Activated gamma-delta T cell treated with anti-CD3 and anti-CD28 coated beads, Interleukin-2, amount 50 U/mL, for 16 hours (primary cell): ENCODE results near the gene SLCO2B1.

ENCODE experiments used
- DNase-seq: peaks from one replicate; pipeline ENCODE4 v3.0.0-alpha.2; 2020; ENCODE audit warnings: low read depth

SLCO2B1 gene

DNA sequence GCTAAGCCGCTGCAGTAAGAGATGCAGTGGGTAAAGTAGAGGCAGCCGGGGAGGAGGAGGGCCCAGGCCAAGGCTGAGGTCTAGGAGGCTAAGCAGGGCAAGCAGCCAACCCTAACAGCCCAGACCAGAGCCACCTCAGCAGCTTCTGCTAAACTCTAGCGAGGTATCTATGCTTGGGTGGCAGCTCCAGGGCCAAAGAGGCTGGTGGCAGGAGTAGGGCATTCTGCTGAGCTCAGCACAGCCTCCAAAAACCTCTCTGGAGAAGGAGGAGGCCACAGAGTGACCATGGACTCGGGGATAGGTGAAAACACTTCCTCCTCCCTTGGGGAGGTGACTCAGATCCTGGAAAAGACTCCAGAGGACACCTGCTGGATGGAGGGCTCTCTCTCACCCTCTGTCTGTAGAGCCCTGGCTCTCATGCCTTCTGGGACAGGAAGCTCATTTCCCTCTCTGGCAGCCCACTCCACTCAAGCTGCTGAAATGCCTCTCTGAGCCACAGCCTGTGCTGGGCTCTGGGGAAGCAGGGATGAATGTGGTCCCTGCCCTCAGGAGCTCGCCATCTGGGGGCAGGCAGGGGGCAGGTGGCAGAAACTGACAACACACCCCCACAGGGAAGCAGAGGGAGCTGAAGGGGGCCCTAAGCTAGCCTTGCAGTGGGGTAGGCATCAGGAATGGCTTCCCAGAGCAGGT is 73.2 kb downstream of the SLCO2B1 start:
- DNase-seq = no peak

DNA sequence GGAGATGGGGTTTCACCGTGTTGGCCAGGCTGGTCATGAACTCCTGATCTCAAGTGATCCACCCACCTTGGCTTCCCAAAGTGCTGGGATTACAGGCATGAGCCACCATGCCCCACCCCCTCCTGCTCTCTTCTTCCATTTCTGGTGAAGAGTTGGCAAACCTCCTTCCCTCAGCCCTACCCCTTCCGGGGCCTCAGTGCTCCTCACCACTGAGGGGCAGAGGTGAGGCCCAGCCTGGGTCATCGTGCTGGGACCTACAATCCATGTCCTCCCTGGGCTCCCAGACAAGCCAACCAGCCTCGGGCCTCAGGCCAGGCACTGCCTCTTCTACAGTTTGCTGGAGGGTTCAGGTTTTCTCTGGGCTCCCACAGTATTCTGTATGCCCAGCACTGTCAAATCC is 74.9 kb downstream of the SLCO2B1 start:
- no peak for DNase-seq

DNA sequence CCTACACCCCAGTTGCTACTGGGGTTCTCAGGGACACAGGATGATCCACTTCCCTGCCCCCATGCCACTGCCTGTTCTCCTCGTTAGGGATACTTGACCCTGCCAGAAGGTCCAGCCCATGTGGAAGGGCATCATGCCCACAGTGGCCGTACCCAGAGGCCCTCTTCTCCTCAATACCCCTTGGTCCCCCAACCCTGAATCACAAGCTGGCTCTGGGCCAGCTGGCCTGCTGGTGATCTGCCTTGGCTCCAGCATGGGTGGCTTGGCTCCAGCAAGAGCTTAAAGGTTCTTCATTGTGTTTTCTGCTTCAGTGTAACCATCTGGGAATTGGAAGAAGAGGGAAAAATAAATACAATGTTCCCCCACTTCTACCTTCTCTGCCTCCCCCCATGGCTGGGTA is 78.6 kb downstream of the SLCO2B1 start:
- DNase-seq = no peak

DNA sequence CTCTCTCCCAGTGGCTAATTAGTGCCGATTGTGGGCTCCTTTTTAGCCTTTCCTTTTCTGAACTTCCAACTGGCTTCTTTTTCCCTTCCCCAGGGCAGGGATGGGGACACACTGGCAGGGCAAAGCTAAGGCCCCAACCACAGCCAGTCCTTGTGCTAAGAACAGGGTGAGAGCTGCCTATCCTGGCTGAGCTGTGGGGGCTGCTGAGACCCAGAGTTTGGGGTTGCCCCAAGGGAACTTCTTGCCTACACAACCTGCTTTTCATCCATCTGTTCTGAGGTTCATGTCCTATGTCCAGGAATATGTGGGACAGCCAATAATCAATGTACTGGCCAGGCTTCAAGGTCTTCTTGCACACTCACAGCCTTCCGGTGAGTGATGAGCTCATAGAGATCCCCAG is 79.7 kb downstream of the SLCO2B1 start:
- DNase-seq = no peak

DNA sequence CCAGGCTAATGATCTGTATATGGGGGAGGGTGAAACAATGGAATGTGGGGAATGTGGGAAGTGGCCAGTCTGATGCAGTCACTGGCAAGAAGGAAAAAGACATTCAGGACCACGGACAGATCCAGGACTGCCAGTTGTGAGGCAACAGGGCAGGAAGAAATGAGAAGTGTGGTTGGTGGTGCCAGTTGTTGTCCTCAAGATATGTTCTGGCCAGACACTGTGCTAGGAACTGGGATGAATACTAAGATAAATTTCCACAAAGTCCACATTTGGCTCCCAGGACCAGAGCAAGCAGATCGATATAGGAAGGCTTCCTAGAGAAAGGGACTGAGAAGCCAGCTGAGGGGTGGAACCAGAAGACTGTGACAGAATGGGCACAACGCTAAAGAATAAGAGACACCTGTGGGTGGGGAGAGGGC is 82.9 kb downstream of the SLCO2B1 start:
- no peak for DNase-seq

DNA sequence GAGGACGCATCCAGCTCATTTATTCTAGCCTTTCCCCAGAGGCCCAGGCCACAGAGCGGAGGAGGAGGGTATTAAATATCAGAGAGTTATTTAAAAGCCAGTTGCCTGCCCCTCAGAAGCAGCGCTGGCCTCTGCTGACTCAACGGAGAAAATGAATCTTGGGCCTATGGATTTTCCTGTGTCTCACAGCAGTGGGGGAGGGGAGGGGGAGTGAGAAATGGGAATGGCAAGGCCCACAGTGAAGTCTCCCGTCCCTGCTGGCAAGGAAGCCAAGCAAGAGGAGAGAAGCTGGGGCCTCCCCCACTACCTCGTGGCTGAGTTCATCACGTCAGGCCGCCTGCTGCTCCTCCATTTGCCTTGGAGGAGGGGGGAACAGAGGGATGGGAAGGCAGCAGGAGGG is 85.2 kb downstream of the SLCO2B1 start:
- DNase-seq = no peak

DNA sequence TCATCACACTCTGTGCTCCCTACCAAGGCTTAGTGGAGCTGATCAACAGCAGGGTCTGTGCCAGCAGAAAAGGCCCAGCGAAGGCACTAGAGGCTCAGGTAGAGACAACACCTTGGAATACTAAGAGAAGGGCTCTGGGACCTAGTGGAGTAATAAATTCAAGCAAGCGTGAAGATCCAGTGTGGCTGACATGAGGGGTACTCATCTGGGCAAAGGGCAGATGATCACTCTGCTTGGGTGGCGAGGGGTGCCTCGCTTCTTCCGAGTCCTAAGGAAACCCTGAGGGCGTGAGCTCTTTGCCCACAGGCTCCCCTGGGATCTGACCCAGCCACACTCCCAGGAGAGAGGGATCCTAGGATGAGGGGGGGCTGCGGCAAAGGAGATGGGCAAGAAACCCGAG is 86.1 kb downstream of the SLCO2B1 start:
- no peak for DNase-seq

DNA sequence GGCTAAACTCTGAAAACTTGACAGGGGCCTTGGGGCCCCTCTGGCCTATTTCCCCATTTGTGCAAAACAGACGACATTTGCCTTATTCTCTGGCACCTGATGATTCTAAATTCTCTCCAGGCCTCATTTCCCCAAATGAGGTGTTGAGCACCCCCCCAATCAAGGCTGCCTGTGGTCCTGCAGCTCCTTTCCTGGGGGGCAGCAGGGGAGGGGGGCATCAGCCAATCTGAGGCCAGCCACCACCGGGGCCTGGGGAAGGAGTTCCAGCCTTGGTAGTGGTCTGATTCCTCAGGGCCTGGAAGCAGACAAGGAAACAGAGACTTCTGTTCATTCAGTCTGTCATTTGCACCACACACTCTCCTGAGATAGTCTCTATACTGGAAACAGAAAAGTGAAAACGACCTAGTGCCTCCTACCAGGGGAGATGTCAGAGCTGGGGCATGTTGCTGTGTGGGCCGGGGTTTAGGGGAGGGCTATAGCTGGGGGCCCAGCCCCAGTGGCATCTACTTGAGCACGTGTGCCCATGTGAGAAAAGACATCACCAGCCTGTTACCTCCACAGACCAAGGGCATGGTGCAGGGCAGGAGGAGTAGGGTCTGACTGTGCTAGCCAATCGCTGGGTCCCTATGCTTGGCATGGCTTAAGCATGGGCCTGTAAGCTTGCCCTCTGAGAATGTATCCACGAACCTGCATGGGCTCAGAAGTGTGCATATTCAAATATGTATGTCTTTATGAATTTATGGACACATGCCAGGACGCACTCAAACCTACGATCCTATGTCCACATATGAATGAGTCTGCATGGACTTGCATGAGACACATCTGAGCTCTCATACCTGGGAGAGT is 87.9 kb downstream of the SLCO2B1 start:
- no peak for DNase-seq

DNA sequence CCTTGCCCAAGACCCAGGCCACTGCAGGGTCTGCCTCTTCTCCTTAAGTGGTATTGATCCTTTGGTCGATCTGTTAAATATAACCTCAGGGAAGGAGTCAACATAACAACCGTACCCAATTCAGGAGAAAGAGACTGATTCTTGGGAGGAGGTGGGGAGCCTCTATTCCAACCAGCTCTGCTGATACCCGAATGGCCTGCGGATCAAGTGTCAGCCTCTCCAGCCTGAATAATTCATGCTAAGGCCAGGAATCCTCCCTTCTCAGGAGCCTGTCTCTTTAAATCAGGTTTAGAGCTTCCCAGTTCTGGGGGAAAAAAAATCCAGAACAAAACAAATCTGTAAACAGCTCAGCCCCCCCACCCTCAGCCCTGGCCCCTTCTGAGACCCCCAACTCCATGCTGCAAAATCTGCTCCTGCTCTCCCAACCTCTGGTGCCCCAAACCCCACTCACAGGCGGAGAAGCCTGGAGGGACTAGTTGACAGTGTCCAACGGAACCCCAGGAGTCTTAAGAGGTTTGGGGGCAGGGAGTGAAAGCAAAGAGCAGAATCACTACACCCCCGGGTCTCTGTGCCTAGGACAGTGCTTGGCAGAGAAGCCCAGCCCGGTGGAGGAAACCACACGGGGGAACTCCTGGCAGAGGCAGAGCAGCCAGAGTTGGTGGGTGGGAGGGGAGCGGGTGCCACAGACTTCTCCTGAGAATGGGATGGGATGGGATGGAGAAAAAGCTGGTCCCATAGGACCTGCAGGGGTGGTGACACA is 88.8 kb downstream of the SLCO2B1 start:
- no peak for DNase-seq

DNA sequence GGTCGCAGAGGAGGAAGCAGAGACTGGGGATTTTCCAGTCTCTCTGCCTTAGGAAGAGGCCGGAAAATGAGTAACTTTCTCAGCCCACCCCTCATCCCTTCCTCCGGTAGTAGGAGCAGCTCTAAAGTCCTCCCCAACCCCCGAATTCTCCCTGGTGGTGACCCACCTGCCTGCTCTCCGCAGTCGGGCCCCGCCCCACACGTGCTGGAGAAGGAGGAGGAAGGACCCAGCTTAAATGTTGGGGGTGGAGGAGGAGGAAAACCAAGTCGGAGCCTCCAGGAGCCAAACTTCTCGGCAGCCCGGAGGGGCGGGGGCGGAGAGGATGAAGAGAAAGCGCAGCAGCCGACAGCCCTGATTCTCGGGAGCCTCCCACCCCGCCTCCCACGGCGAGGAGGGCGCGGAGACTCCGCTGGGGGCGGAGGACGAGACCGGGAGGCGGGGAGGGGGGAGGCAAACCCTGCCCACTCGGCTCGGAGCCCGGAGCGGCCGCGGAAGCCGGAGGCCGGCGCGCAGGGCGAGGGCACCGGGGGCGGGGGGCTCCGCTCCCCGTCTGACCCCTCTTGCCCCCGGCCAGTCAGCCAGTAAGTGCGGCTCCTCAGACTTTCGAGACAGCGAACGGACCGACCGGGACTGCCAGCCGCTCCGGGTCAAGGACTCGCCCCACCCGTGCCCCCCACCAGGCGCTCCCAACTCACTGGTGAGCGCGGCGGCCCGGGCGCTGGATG is 89.6 kb downstream of the SLCO2B1 start, which contains the start of gene TPBGL:
Gene TPBGL, plus strand, starts transcription at position 464 of the 725 bp plus-strand sequence. CDS start 276 bp downstream, outside the sequence.
- no peak for DNase-seq

DNA sequence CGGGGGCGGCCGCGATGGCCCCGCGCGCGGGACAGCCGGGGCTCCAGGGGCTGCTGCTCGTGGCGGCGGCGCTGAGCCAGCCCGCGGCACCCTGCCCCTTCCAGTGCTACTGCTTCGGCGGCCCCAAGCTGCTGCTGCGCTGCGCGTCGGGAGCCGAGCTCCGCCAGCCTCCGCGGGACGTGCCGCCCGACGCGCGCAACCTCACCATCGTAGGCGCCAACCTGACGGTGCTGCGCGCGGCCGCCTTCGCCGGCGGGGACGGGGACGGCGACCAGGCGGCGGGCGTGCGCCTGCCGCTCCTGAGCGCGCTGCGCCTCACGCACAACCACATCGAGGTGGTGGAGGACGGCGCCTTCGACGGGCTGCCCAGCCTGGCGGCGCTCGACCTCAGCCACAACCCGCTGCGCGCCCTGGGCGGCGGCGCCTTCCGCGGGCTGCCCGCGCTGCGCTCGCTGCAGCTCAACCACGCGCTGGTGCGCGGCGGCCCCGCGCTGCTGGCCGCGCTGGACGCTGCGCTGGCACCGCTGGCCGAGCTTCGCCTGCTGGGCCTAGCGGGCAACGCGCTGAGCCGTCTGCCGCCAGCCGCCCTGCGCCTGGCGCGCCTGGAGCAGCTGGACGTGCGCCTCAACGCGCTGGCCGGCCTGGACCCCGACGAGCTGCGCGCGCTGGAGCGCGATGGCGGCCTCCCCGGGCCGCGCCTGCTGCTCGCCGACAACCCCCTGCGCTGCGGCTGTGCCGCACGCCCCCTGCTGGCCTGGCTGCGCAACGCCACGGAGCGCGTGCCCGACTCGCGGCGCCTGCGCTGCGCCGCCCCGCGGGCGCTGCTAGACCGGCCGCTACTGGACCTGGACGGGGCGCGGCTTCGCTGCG is 90.4 kb downstream of the SLCO2B1 start:
- DNase-seq = peak; percentile 76

DNA sequence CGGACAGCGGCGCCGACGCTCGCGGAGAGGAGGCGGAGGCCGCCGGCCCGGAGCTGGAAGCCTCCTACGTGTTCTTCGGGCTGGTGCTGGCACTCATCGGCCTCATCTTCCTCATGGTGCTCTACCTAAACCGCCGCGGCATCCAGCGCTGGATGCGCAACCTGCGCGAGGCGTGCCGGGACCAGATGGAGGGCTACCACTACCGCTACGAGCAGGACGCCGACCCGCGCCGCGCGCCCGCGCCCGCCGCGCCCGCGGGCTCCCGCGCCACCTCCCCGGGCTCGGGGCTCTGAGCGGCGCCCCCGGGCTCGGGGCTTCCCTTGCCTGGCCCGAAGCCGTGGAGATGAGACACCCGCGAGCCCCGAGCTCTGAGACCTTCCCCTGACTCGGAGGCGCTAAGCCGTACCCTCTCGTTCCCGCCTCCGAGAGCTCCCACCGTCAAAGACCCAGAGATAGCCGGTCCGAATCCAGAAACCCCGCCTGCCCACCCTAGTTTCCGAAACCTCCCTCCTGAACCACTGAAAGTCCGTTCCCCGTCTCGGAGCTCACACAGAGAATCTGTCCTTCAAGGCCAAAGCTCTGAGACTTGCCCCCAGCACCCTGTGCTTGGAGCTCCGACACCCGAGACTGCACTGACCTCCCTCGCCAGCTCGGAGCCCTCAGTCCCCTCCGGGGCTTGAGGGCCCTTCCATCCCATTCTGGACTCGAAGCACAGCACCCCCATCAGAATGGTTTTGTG is 91.2 kb downstream of the SLCO2B1 start:
- no peak for DNase-seq

DNA sequence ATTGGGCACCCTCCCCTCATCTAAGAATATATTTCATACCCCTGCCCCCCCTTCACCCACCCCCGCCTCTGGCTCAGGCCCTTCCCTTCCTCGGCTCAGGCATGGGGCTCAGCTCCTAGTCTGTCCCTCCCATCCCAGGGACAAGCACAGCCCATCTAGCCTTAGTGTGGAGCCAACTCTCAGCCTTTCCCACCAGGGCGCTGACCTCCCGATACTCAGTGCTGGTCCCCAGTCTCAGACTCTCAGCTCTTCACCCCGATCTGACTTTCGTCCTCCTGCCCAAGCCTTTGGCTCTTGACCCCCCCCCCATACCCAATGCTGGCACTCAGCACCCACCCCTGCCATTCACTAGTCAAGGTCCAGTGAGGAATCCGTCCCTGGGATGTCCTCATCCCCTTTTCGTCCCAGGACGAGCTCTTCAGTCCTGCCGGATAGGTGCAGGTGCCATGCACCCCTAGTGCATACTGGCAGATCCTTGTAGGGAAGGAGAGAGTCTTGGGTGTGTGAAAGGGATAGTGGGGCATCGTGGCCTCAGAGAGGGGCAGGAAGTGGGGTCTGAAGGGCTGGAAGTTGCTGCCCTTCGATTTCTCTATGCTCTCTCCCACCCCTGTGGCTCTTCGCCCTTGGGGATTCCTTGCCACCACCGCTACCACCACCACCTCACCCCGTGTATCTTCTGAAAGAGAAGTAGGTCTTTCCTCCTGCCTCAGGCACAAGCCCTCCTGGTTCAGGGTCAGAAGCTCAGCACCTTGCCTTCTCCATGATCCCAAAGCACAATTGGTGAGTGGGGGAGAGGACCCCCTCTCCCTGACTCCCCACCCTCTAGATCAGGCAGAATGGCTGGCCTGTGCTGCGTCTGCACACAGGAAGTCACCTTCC is 92.1 kb downstream of the SLCO2B1 start:
- no peak for DNase-seq

DNA sequence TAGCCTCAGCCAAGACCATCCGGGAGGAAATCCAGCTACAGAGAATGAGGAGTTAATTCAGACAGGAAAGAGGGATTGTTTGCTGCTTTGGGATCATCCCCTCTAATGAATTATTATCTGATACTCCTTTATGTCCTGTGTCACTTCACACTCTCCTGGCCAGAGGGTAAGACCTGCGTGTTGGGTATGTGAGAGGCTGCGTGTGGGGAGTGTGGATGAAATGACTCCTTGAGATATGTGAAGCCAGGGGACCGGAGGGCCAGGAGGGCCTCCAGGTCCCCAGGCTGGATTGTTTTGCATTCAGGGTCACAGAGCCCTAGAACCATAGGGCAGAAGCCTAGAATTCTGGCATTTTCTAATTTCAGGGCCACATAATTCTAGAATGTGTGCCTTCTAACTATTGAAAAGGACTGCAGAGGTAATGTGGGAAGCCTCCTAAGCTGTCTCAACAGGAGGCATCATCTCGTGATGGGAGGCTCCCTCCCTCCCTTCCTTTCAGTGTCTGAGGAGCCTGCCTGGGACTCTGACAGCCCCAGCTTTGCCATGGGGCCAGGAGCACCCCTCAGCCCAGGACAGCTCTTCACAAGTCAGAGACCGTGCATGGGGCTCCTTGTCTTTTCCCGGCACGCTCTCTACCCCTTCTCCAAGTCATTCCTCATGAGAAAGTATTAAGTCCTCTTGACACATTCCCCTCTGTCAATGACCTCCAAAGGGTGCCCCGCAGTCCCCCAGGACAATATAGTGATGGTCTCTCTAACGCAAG is 93.3 kb downstream of the SLCO2B1 start:
- no peak for DNase-seq

DNA sequence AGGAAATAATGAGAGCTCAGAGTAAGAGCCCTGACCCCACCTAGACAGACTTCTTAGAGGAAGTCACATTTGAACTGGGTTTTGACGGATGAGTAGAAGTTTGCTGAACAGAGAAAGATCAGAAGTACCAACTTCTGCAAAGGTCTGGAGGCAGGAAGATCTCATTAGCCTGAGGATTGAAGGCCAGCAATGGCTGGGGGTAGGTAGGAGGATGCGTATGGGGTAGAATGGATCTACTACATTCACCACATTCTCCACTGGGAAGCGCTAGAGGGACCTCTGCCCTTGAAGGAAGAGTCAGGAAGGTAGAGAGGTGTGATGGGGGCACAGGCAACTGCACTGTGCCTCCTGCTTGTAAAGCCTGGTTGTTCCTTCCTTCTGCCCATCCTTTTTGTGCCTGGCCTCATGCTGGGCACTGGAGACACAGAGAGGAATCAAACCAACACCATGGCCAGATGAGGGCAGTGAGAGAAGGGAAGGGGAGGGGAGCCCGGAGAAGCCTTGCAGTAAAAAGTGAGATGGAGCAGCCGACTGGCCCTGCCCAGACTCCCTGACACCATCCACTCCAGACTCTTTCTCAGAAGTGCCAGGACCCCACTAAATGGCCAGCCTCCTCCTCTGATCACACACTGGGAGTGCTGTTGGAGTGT is 94.6 kb downstream of the SLCO2B1 start:
- DNase-seq = no peak

DNA sequence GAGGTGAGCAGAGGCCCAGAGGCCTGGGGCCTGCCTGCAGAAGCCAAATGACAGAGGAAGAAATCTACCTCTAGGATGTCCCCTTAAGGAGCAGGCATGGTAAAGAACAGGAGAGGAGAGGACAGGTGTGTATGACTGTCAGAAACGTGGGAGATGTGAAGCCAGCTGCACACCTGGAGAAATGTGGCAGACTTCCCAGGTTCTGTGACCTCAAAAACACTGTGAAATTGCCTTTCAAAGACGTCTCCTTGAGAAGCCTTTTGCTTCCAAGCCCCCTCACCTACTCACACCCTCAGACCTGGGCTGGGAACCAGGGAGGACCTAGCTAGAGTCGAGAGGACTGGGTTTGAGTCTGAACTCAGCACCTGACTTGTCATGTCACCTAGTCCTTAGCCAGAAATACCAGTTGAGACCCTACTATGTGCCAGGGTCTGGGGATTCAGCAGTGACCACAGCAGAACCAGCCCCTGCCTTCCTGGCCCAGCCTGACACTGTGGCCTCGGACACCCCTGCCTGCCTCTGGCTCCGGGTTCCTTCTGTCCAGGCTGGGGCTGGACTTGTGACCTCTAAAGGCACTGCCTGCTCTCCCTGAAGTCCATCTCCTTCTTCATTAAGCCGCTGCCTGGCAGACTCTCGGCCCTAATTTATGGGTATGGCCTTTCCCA is 95.2 kb downstream of the SLCO2B1 start:
- no peak for DNase-seq

DNA sequence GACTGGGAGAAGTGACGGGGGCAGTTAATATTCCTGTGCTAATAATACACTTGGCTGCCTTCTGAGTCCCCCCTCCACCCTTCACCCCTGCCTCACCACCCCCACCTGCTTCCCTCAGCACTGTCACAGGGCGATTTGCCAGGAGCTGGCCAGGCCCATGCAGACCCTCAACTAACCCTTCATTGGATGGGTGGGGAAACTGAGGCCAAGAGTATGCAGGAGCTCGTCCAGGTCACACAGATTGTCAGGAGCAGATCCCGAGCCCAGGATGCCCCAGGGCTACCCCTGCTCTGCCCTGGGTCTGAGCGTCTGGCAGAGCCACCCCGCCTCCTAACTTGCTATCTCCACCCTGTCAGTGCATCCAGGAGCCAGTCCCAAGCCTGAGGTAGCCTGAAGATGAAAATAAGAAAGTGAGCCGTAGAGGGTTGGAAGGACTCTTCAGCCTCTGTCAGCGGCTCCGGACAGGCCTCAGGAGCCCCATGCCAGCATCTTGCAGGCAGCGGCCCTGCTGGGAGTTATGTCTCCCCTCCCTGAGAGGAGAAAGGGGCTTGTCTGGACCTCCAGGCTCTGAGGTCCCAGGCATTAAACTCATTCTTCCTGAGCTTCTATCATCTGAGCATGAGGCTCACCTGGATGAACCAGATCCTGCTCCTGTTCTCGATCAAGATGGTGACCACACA is 95.9 kb downstream of the SLCO2B1 start:
- DNase-seq = no peak
